ENCODE results near the gene CPEB2.
A peak's percentile ranks its signal among the peaks of the same experiment; 100 is the strongest.

The CPEB2 gene

GRCh38 chr4:15002659-15003400 lies 549 bp downstream of the CPEB2 start:
- peak; percentile 59 to 74 for DNase-seq (ENCODE audit: low read depth in 1 of 2, low spot score in 1 of 2)
- TF ChIP-seq JUND (IDR thresholded peaks at IDR 0.05; ENCODE audit: low read depth), result no peak
- in situ Hi-C loops (cut with HindIII; ENCODE audit: low pct_unique_long_range_greater_than_20kb, low sequenced_read_pairs), result no loop called here

- DNase-seq (ENCODE audit: low read depth in 1 of 2, low spot score in 1 of 2), result peak; percentile 19 to 36
- in situ Hi-C loops (cut with HindIII; ENCODE audit: low pct_unique_long_range_greater_than_20kb, low sequenced_read_pairs), result no loop called here
- no peak for TF ChIP-seq JUND (IDR thresholded peaks at IDR 0.05; ENCODE audit: low read depth)
These were observed 1.2 kb downstream of the CPEB2 start for GRCh38 chr4:15003401-15003890.

GRCh38 chr4:15003891-15004738 lies 1.8 kb downstream of the CPEB2 start:
- DNase-seq (ENCODE audit: low read depth in 1 of 2, low spot score in 1 of 2), result peak in 1 of 2 experiments; percentile 6
- no peak for TF ChIP-seq JUND (IDR thresholded peaks at IDR 0.05; ENCODE audit: low read depth)
- in situ Hi-C loops (cut with HindIII; ENCODE audit: low pct_unique_long_range_greater_than_20kb, low sequenced_read_pairs), result no loop called here

GRCh38 chr4:15004739-15005301 lies 2.5 kb downstream of the CPEB2 start:
- peak; percentile 48 to 66 for DNase-seq (ENCODE audit: low read depth in 1 of 2, low spot score in 1 of 2)
- in situ Hi-C loops (cut with HindIII; ENCODE audit: low pct_unique_long_range_greater_than_20kb, low sequenced_read_pairs), result no loop called here
- TF ChIP-seq JUND (IDR thresholded peaks at IDR 0.05; ENCODE audit: low read depth), result no peak

GRCh38 chr4:15005474-15006115 lies 3.3 kb downstream of the CPEB2 start:
- TF ChIP-seq JUND (IDR thresholded peaks at IDR 0.05; ENCODE audit: low read depth), result no peak
- DNase-seq (ENCODE audit: low read depth in 1 of 2, low spot score in 1 of 2), result no peak
- in situ Hi-C loops (cut with HindIII; ENCODE audit: low pct_unique_long_range_greater_than_20kb, low sequenced_read_pairs), result no loop called here

- no peak for TF ChIP-seq JUND (IDR thresholded peaks at IDR 0.05; ENCODE audit: low read depth)
- in situ Hi-C loops (cut with HindIII; ENCODE audit: low pct_unique_long_range_greater_than_20kb, low sequenced_read_pairs), result no loop called here
- peak in 1 of 2 experiments; percentile 18 for DNase-seq (ENCODE audit: low read depth in 1 of 2, low spot score in 1 of 2)
These were observed 4.2 kb downstream of the CPEB2 start for GRCh38 chr4:15006416-15007024.

DNA sequence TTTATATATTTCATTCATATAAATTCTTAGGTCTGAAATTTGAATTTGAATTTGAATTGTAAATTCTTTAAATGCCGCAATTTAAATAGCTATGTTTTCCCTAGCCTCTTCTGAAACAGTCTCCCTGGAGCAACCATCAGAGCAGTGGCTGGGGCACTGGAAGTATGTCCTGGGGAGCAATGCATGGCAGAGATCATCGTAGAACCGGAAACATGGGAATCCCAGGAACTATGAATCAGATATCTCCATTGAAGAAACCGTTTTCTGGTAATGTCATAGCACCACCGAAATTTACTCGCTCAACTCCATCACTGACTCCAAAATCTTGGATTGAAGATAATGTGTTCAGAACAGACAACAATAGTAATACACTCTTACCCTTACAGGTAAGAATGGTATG lies 4.9 kb downstream of the CPEB2 start:
- in situ Hi-C loops (cut with HindIII; ENCODE audit: low pct_unique_long_range_greater_than_20kb, low sequenced_read_pairs), result no loop called here
- DNase-seq (ENCODE audit: low read depth in 1 of 2, low spot score in 1 of 2), result no peak
- TF ChIP-seq JUND (IDR thresholded peaks at IDR 0.05; ENCODE audit: low read depth), result no peak

- no peak for DNase-seq (ENCODE audit: low read depth in 1 of 2, low spot score in 1 of 2)
- in situ Hi-C loops (cut with HindIII; ENCODE audit: low pct_unique_long_range_greater_than_20kb, low sequenced_read_pairs), result no loop called here
- TF ChIP-seq JUND (IDR thresholded peaks at IDR 0.05; ENCODE audit: low read depth), result no peak
These were observed 7.8 kb downstream of the CPEB2 start for GRCh38 chr4:15010038-15010585.

GRCh38 chr4:15011166-15011565 lies 8.9 kb downstream of the CPEB2 start:
- in situ Hi-C loops (cut with HindIII; ENCODE audit: low pct_unique_long_range_greater_than_20kb, low sequenced_read_pairs), result no loop called here

DNA sequence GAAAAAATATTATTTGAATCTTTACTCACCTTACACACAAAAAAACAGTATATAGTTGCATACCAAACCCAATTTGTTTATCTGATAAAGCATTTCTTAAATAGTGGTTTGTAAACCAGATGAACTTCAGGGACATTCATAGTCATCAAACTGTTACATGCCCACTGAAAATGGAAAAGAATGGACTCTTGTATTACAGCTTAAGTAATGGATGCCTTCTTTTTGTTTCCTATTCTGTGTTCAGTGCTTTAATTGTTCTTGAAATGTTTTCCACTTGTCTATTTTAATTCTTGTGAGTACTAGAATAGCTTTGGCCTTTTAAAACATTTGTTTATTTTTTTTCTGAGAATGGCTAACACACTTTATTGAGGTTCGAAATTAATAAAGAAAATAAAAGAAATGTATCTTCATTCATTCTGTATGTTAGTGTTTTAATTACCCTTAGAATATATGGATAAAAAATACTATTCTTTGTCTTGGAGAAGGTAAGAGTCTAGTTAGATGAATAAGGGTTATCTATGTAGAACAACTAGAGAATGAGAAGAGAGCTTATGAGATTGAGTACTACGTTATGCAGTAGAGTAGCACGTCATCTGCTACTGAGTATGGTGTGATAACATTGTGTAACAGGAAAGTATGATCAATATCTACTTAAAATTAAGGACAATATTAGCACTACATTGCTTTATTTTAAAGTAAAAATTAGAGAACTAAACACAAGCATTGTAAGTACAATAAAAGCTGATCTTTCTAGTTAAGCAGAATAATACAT lies 9.9 kb downstream of the CPEB2 start:
- DNase-seq (ENCODE audit: low read depth in 1 of 2, low spot score in 1 of 2), result no peak
- in situ Hi-C loops (cut with HindIII; ENCODE audit: low pct_unique_long_range_greater_than_20kb, low sequenced_read_pairs), result no loop called here
- TF ChIP-seq JUND (IDR thresholded peaks at IDR 0.05; ENCODE audit: low read depth), result no peak

More at GRCh38 chr4:15011166-15011565, 8.9 kb downstream of the CPEB2 start:
- no peak for TF ChIP-seq JUND (IDR thresholded peaks at IDR 0.05; ENCODE audit: low read depth)
- DNase-seq (ENCODE audit: low read depth in 1 of 2, low spot score in 1 of 2), result no peak

- in situ Hi-C loops (cut with HindIII; ENCODE audit: low pct_unique_long_range_greater_than_20kb, low sequenced_read_pairs), result no loop called here
- DNase-seq (ENCODE audit: low read depth in 1 of 2, low spot score in 1 of 2), result no peak
- TF ChIP-seq JUND (IDR thresholded peaks at IDR 0.05; ENCODE audit: low read depth), result no peak
These were observed 11.3 kb downstream of the CPEB2 start for GRCh38 chr4:15013585-15013984.

Data from T47D (cell line).